ENCODE data around the gene MALT1.

DNA sequence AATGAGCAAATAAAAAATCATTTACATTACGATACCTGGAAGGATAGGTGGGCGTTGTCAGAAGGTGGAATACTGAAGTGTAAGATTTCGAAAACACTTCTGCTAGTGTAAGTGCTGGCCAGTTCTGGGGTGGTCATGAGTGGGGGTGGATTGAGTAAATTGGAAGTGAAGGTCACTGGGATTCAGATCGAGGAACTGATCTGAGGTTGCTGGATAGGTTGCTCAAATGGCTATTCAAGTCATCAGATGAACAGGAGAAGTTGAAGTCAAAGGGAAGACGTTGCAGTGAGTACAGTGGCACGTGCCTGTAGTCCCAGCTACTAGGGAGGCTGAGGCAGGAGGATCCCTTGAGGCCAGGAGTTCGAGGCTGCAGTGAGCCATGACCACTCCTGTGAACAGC, 95.7 kb downstream of the MALT1 start:
- TF ChIP-seq, protein P1, sequence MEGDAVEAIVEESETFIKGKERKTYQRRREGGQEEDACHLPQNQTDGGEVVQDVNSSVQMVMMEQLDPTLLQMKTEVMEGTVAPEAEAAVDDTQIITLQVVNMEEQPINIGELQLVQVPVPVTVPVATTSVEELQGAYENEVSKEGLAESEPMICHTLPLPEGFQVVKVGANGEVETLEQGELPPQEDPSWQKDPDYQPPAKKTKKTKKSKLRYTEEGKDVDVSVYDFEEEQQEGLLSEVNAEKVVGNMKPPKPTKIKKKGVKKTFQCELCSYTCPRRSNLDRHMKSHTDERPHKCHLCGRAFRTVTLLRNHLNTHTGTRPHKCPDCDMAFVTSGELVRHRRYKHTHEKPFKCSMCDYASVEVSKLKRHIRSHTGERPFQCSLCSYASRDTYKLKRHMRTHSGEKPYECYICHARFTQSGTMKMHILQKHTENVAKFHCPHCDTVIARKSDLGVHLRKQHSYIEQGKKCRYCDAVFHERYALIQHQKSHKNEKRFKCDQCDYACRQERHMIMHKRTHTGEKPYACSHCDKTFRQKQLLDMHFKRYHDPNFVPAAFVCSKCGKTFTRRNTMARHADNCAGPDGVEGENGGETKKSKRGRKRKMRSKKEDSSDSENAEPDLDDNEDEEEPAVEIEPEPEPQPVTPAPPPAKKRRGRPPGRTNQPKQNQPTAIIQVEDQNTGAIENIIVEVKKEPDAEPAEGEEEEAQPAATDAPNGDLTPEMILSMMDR (IDR thresholded peaks at IDR 0.05) = no peak
- TF ChIP-seq ZFX (IDR thresholded peaks at IDR 0.05; ENCODE audit: borderline replicate concordance) = no peak
